Renal cortex interstitium (tissue), 3 donors: ENCODE measurements around the gene SNRNP27. TPM values are rescaled to one million over a fixed set of nuclear protein-coding genes. Genes with fewer than 3 reads are reported as not detected.

Experiments
- polyA plus RNA-seq, 3 donors: library from polyadenylated mRNA; unstranded; fragments of 120-200 nt; gene quantifications; one replicate each; pipeline ENCODE4 v1.2.1, GENCODE V29; 2013; ENCODE audit not compliant: insufficient read length in 3 of 3

SNRNP27 gene
- polyA plus RNA-seq, 3 donors: 62.6 to 73.7 (median 71.4) TPM

Other genes with a start within 250 kb of the SNRNP27 start
- 100 to 1,000 TPM; 217 to 275 (median 226) TPM for gene ANXA4, start 151.8 kb upstream of the SNRNP27 start, polyA plus RNA-seq
- 10 to 100 TPM; 28.7 to 38.4 (median 32.6) TPM for gene GMCL1, start 64.3 kb upstream of the SNRNP27 start, polyA plus RNA-seq
- 10 to 100 TPM; 11.7 to 16.1 (median 13.0) TPM for gene MXD1, start 21.2 kb downstream of the SNRNP27 start, polyA plus RNA-seq
- 1 to 10 TPM; 3.8 to 5.6 (median 4.7) TPM for gene ASPRV1, start 67.7 kb downstream of the SNRNP27 start, polyA plus RNA-seq
- 100 to 1,000 TPM; 255 to 338 (median 320) TPM for gene PCBP1, start 193.5 kb downstream of the SNRNP27 start, polyA plus RNA-seq